Calu3 (cell line): ENCODE data around the gene MYL11. TPM values are rescaled to one million over a fixed set of nuclear protein-coding genes. Genes with fewer than 3 reads are reported as not detected.

Experiments
- BruUV-seq: library from RNA; stranded (reverse); fragments of 400-500 nt; replicated peaks from 2 replicates; lab custom pipeline; 2021; lab: Mats Ljungman, UMichigan
- CTCF ChIA-PET: fragments of 300-600 bp; sonication (Branson Sonifier 250); formaldehyde crosslinking; loops from one replicate; lab custom pipeline; 2022; ENCODE audit warnings: antibody characterized with exemption; lab: Charles Lee
- DNase-seq: peaks from one replicate; pipeline ENCODE4 v3.0.0; 2022
- H3K27ac Mint-ChIP-seq: one replicate; pipeline ENCODE4 v1.8.0; 2022; ENCODE audit warnings: mixed read lengths; ENCODE audit not compliant: unreplicated experiment
- H3K27me3 Mint-ChIP-seq: one replicate; pipeline ENCODE4 v1.8.0; 2022; ENCODE audit warnings: mixed read lengths; ENCODE audit not compliant: unreplicated experiment
- H3K36me3 Mint-ChIP-seq: one replicate; pipeline ENCODE4 v1.8.0; 2022; ENCODE audit warnings: mild to moderate bottlenecking, moderate library complexity, mixed read lengths; ENCODE audit not compliant: insufficient read depth, unreplicated experiment
- H3K4me1 Mint-ChIP-seq: one replicate; pipeline ENCODE4 v1.8.0; 2022; ENCODE audit warnings: mild to moderate bottlenecking, low read depth, mixed read lengths; ENCODE audit not compliant: unreplicated experiment
- H3K4me3 Mint-ChIP-seq: one replicate; pipeline ENCODE4 v1.8.0; 2022; ENCODE audit warnings: mild to moderate bottlenecking, low read depth, moderate library complexity, mixed read lengths; ENCODE audit not compliant: unreplicated experiment
- H3K9me3 Mint-ChIP-seq: one replicate; pipeline ENCODE4 v1.8.0; 2022; ENCODE audit warnings: low read depth, mixed read lengths; ENCODE audit not compliant: unreplicated experiment
- intact Hi-C: fragments of 100-400 bp; cut with micrococcal nuclease; formaldehyde crosslinking; loops from one replicate; pipeline ENCODE4 v1.10.0; 2022; ENCODE audit not compliant: unreplicated experiment
- total RNA-seq: library from RNA; stranded (reverse); gene quantifications from 2 replicates; pipeline ENCODE4 v1.2.3, GENCODE V29; 2022
- TF ChIP-seq, protein P1 (sequence below): fragments of 200-600 bp; IDR thresholded peaks from one replicate; pipeline ENCODE4 v1.8.0; 2022; ENCODE audit warnings: antibody characterized with exemption; ENCODE audit not compliant: unreplicated experiment

The MYL11 gene
- total RNA-seq, 1 experiment from 2014 or later: not detected

DNA sequence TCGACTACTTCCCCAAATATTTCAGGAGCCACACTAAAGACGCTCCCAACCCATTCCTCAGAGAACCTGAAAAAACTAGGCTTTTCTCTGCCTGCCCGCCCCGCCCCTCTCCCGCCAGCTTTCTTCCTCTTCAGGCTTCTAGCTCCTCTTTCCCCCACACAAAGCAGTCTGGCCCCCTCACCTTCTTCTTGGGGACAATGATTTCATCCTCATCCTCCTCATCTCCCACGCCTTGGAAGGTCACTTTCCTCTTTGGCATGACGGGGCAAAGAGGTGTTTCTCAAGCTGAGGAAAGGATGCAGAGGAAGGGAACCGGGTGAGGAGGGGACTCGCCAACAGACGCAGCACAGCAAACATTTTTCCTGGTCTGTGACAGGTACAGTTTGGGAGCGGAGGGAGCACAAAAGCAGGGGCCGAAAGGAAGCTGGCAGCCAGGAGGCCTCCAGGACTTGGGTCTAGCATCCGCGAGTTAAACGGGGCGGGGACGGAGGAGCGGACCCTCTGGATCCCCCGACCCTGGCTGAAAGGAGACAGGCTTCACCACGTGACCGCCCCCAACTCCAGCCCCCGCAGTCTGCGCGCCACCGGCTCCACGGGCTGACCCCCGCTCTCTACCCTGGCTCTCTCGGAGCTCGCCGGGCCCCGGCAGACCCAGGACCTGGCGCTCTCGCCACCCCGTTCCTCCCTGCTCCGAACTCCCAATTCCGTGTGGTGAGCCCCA lies 20.0 kb upstream of the MYL11 start:
- TF ChIP-seq, protein P1, sequence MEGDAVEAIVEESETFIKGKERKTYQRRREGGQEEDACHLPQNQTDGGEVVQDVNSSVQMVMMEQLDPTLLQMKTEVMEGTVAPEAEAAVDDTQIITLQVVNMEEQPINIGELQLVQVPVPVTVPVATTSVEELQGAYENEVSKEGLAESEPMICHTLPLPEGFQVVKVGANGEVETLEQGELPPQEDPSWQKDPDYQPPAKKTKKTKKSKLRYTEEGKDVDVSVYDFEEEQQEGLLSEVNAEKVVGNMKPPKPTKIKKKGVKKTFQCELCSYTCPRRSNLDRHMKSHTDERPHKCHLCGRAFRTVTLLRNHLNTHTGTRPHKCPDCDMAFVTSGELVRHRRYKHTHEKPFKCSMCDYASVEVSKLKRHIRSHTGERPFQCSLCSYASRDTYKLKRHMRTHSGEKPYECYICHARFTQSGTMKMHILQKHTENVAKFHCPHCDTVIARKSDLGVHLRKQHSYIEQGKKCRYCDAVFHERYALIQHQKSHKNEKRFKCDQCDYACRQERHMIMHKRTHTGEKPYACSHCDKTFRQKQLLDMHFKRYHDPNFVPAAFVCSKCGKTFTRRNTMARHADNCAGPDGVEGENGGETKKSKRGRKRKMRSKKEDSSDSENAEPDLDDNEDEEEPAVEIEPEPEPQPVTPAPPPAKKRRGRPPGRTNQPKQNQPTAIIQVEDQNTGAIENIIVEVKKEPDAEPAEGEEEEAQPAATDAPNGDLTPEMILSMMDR: no peak
- peak overlapping the region; percentile 99 for H3K27ac Mint-ChIP-seq
- BruUV-seq: TSS peak; percentile 40
- H3K9me3 Mint-ChIP-seq: no peaks in the 10 kb centered on the region
- intact Hi-C loops: loop anchor here (2.0 kb wide), 1 partner anchor 16 kb away; the partner anchor contains the start of gene TBC1D10B
- peak overlapping the region; percentile 90 for H3K4me3 Mint-ChIP-seq
- peaks cover 42% of the 10 kb centered on the region for H3K4me1 Mint-ChIP-seq
- CTCF ChIA-PET: interaction anchor here (0.6 to 1.1 kb wide), 3 partner anchors 16 to 263 kb away, joined by 3 to 4 read pairs (median 3); partner anchors contain the start of gene TBX6
- peaks cover 81% of the 10 kb centered on the region for H3K36me3 Mint-ChIP-seq
- H3K27me3 Mint-ChIP-seq: no peaks in the 10 kb centered on the region
- DNase-seq: no peak

DNA sequence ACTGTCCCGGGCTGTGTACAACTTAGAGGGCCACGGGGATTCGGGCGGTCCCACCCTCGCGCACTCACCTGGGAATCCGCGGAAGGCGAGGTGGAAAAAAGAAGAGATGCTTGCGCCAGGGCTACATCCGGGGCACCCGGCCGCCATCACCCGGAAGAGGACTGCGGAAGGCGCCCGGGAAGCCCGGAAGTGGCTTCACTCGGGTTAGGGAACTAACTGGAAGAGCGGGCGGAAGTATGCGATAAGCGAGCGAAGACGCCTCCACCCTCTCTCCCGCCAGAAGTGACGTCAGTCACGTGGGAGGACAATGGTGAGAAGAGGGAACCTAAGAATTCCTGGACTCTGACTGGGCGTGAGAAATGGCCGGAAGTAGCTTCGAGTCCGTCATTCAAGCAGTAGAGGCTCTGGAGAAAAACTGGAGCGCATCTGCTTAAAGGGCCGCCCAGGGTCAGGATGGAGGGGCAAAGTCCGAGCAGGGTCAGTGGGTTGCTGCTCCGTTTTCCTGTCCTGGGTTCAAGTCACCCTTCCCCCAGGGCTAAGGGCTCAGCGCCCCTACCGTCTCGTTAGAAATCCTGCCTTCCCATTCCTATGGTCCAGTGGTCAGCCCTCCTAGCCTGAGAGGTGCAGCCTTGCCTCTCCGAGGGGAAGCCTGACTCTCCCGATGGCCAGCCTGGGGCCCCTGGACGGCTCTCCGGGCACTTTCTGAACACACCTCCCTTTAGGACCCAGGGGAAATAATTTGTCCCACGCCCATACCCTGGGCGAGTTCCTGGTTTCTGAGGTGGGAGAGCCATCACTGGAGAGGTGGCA lies 19.3 kb upstream of the MYL11 start, which contains the start of gene CD2BP2:
TSS of gene CD2BP2 (minus strand) at position 165 of the 810 bp plus-strand sequence. CDS start 627 bp downstream, outside the sequence.
- peak within 1 kb of the TSS; percentile 90 for H3K4me3 Mint-ChIP-seq
- H3K9me3 Mint-ChIP-seq: no peaks in the 10 kb centered on the region
- H3K27ac Mint-ChIP-seq: peak within 1 kb of the TSS; percentile 99
- peaks cover 48% of the 10 kb centered on the region for H3K4me1 Mint-ChIP-seq
- intact Hi-C loops: loop anchor here (2.0 kb wide), 1 partner anchor 15 kb away; the partner anchor contains the start of gene TBC1D10B
- CTCF ChIA-PET: interaction anchor here (0.6 to 1.1 kb wide), 3 partner anchors 15 to 263 kb away, joined by 3 to 4 read pairs (median 3); partner anchors contain the start of gene TBX6
- peaks cover 81% of the 10 kb centered on the region for H3K36me3 Mint-ChIP-seq
- DNase-seq: peak; percentile 95
- no peaks in the 10 kb centered on the region for H3K27me3 Mint-ChIP-seq
- TF ChIP-seq, protein P1: no peak
- BruUV-seq: no TSS peak

DNA sequence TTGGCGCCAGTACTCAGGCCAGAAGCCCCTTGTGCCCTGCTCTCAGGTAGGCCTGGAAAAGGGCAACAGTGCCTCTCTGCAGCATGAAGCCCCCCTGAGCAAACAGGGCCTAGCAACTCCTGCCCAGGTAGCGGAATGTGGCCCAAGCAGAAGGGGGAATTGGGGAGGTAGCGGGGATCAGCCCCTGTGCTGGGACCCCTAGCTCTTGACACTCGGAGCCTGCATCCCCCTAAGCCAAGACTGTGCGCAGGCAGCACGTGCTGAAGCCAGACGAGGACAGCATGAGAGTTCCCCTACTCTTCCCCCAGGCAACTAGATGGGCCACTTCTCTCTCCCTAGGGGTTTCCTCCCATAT lies 18.7 kb upstream of the MYL11 start:
- intact Hi-C loops: loop anchor here (2.0 kb wide), 1 partner anchor 15 kb away; the partner anchor contains the start of gene TBC1D10B
- peak overlapping the region; percentile 90 for H3K4me3 Mint-ChIP-seq
- peaks cover 81% of the 10 kb centered on the region for H3K36me3 Mint-ChIP-seq
- H3K27me3 Mint-ChIP-seq: no peaks in the 10 kb centered on the region
- TF ChIP-seq, protein P1: no peak
- H3K27ac Mint-ChIP-seq: peak overlapping the region; percentile 99
- CTCF ChIA-PET: interaction anchor here (1.0 kb wide), 1 partner anchor 15 kb away, joined by 4 read pairs; no protein-coding TSS in a partner anchor
- DNase-seq: no peak
- TSS peak; percentile 65 for BruUV-seq
- no peaks in the 10 kb centered on the region for H3K9me3 Mint-ChIP-seq
- H3K4me1 Mint-ChIP-seq: peaks cover 54% of the 10 kb centered on the region

DNA sequence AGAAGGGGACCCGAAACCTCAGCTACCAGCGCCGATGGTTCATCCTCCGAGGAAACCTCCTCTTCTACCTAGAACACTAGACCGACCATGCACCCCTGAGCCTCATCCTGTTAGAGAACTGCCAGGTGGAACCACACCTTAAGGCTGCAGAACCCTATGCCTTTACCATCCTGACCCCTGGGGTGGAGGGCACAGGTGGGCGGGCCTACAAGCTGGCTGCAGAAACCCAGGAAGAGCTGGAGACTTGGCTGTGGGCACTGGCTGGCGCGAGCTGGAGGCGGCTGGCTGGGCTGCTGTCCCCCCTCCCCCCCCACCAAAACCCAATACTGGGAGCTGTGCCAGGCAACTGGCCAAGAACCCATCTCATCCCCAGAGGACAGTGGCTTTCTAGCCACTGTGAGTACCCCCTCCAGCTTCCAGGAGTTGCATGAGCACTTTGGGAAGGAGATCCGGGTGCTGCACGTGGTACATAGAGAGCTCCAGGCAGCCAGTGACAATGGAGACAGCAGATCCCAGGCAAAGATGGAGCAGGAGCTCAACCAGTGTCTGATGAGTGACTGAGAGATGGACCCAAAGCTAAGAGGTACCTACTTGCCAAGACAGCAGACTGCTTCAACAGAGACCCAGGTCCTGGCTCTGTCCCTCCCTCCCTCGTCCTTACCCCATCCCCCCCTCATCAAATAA lies 18.1 kb upstream of the MYL11 start:
- no peaks in the 10 kb centered on the region for H3K9me3 Mint-ChIP-seq
- TF ChIP-seq, protein P1: no peak
- peak overlapping the region; percentile 99 for H3K27ac Mint-ChIP-seq
- H3K36me3 Mint-ChIP-seq: peaks cover 77% of the 10 kb centered on the region
- CTCF ChIA-PET: interaction anchor here (0.6 to 0.8 kb wide), 2 partner anchors 14 to 420 kb away, joined by 3 to 5 read pairs; partner anchors contain the start of gene TBC1D10B
- no peak for DNase-seq
- H3K4me3 Mint-ChIP-seq: peak overlapping the region; percentile 90
- H3K4me1 Mint-ChIP-seq: peaks cover 58% of the 10 kb centered on the region
- no TSS peak for BruUV-seq
- H3K27me3 Mint-ChIP-seq: no peaks in the 10 kb centered on the region
- intact Hi-C loops: no loop called here
